Right renal cortex interstitium (tissue), 3 donors: ENCODE measurements around the gene POLL. TPM values are rescaled to one million over a fixed set of nuclear protein-coding genes. Genes with fewer than 3 reads are reported as not detected.
A peak's percentile ranks its signal among the peaks of the same experiment; 100 is the strongest.
"Not testable (repeated sequence)": the region's sequence is repeated elsewhere in the genome, so short reads cannot be mapped to it uniquely, and the experiment has no call there.

Experiments used
- DNase-seq, 3 donors: peaks; one replicate each; pipeline ENCODE4 v3.0.0-alpha.2; 2013; ENCODE audit warnings: low read depth in 3 of 3, low spot score in 2 of 3
- polyA plus RNA-seq, 3 donors: library from polyadenylated mRNA; unstranded; fragments of 120-200 nt; gene quantifications; one replicate each; pipeline ENCODE4 v1.2.1, GENCODE V29; 2013; ENCODE audit not compliant: insufficient read length in 3 of 3

The POLL gene
- 10 to 100 TPM; 25.7 to 33.1 (median 29.2) TPM for polyA plus RNA-seq

DNA sequence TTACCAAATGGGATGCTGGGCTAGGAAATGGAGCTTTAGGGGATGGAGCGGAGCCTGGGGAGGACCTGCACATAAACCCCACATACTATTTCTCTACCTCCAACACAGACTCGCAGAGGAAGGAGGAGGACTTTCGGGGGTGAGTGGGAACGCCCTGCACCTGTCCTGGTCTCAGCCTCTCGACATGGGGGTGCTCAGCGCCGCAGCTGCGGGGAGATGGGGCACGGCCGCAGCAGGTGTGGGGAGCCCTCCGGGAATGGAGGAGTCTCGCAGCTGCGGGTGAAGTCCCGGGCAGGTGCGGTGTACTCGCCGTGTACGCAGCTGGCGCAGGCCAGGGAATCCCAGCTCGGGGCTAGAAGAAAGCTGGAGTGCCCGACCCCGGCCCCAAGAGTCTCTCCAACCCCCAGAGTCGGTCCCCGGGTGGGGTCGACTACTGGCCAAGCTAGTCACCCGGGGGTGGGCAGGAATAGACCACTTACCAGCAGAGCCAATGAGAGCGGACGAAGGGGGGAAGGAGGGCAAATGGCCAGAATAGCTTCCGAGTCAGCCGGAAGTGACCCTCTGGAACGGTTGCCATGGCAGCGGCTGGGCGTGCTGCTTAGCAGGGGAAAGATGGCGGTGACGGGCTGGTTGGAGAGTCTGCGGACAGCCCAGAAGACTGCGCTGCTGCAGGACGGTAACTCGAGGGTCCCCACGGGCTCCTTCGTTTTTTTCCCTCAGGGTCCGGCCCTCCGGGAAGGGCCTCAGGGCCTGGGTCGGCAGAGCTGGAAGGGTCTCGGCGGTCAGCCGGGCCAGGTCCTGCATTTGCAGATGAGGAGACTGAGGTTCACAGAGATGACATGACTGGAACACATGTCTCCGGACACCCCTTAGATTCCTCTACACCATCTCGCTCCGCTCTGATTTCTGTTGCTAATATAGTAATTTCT, at the start of gene POLL, which contains the start of gene DPCD:
Gene POLL (minus strand): TSS at position 533 of the 929 bp plus-strand sequence. CDS start 897 bp downstream, outside the sequence.
Gene DPCD (plus strand): TSS at position 597 of the 929 bp plus-strand sequence. CDS start 16 bp downstream, at position 613.
- DNase-seq = peak; percentile 94 to 95 (median 95)

DNA sequence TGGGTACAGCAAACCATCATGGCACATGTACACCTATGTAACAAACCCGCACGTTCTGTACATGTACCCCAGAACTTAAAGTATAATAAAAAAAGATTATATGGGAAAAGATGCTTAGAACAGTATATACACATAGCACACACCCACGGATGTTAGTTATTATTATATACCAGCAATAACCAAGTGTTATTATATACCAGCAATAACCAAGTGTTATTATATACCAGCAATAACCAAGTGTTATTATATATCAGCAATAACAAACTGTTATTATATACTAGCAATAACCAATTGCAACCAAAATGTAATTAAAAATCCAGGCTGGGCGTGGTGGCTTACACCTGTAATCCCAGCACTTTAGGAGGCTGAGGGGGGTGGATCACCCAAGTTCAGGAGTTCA, 45.5 kb upstream of the POLL start:
- DNase-seq = not testable (repeated sequence)

- DNase-seq = no peak
Measured at GRCh38 chr10:101631821-101632475, 43.9 kb upstream of the POLL start.

- no peak for DNase-seq
Measured at GRCh38 chr10:101630633-101630920, 42.5 kb upstream of the POLL start.

DNA sequence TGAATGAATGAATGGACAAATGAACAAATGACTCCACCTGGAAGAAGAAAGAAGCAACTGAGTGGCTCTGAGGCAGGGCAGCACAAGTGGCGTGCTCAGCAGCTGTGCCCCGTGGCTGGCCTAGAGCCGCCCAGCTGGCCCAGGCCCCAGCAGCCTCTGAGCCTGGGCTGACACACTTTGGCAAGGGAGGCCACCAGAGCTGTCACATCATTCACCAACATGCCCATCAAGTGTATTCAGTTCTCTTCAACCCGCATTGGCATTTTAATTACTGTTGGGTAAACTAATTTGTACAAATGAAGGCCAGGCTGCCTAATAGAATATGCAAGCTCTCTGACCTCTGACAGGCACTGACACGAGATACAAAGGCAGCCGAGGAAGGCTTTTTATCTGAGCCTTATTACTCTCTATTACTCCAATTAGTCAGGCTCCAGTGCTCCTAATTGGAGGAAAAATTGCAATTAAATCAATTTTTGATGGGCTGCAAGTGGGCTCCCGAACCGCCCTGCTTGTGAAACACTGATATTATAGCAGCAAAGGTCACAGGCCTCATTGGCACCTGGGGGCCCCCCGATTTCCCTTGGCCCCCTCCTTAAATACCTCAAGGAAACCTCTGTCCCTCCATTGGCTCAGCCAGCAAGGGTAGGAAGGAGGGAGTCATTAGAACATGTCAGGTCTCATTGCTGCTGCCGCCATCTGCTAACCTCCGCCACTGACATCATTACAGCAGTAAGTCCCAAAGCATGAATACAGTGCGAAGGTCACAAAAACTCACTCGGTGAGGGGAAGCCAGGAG, 42.0 kb upstream of the POLL start:
- no peak for DNase-seq

GRCh38 chr10:101625821-101626412, 37.9 kb upstream of the POLL start:
- DNase-seq = no peak

GRCh38 chr10:101624526-101625102, 36.6 kb upstream of the POLL start:
- no peak for DNase-seq

DNA sequence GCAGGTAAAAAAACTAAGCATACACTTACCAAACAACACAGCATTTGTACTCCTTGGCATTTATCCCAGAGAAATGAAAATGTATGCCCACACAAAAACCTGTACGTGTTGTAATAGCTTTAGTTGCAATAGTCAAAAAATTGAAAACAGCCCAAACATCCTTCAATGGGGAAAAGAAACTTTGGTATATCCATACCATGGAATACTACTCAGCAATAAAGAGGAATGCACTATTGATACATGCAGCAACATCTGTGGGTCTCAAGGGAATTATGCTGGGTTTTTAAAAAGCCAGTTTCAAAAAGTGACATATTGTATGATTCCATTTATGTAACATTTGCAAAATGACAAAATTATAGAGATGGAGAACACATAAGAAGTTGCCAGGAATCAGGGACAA, 35.5 kb upstream of the POLL start:
- no peak for DNase-seq

DNA sequence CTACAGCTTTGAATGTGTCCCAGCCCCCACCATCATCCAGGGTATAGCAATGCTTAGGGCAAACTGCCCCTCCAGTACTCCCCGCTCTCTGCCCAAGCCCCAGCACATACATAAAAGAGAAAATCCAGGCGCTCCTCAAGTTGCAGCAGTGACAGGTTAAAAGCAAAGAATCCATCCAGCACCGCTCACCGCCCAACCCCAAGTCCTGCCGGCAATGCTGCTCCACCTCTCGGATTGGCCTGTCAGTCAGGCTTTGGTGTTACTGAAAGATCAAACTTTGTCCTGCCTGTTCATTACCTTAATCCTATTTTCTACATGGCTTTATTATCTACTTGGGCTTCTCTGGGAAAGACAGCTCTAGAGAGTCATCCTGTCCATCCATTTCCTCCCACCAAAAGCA, 31.9 kb upstream of the POLL start:
- DNase-seq = no peak

GRCh38 chr10:101618871-101619270, 30.8 kb upstream of the POLL start:
- DNase-seq = no peak

DNA sequence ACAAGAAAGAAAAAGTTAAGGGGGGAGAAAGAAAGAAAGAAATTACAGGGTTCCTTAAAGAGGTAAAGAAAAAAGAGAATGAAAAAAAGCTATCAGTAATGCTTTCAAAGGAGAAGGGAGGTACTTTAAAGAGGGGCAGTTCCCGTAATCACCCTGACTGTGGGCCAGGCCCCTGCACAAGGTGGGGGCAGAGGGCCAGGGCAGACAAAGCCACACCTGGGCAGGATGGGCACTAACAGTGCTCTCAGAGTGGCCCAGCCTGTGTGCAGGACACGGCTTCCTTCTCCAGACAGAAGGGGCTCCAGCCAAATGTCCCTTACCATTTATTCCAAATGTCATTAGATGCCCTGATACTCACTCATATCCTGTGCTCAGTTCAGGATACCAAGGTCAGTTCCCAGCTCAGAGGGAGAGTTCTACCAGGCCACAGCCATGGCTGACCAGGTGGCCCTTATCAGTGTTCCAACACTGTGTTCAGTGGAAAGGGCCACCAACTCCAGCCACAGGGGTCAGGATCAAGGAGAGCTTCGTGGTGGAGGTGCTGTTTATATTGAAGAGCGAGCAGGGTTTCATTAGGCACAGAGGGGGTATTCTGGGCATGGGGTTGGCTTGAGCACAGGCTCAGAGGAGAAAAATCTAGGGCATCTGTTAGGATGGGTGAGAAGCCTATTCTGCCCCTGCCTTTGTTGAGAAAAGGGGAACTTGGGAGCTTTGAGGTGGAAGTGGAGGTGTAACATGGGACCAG, 29.9 kb upstream of the POLL start:
- DNase-seq = no peak

DNA sequence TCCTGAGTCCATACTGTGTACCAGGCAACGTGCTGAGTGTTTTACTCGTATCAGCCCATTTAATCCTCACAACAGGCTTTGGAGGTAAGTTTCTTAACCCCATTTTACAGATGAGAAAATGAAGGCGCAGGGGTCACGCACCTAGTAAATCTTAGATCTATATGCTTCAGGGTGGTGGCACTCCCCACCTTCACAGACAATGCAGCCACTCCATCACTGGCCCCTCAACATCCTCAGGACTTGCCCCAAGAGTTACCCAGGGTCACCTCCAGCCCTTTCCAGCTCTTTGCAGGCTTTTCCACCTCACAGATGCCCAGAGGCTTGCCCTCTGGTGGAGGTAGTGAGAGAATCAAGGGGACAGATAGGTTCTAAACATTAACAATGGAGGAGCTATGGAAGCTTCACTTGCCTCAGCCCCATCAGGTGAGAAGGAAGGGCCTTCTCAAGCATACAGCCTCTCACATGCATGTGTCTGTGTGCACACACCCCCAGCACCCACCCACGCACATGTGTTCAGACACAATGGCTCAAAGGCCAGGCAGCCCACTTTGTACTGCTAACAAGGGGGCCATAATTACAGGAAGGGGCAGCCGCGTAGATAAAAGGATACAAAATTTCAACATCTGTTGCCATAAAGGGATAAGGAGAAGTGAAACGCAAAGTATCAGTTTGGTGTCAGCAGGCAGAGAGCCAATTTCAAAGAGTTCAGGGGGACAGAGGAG, 29.2 kb upstream of the POLL start:
- no peak for DNase-seq

GRCh38 chr10:101616415-101617101, 28.5 kb upstream of the POLL start:
- no peak for DNase-seq

GRCh38 chr10:101615525-101616116, 27.6 kb upstream of the POLL start:
- DNase-seq = no peak

DNA sequence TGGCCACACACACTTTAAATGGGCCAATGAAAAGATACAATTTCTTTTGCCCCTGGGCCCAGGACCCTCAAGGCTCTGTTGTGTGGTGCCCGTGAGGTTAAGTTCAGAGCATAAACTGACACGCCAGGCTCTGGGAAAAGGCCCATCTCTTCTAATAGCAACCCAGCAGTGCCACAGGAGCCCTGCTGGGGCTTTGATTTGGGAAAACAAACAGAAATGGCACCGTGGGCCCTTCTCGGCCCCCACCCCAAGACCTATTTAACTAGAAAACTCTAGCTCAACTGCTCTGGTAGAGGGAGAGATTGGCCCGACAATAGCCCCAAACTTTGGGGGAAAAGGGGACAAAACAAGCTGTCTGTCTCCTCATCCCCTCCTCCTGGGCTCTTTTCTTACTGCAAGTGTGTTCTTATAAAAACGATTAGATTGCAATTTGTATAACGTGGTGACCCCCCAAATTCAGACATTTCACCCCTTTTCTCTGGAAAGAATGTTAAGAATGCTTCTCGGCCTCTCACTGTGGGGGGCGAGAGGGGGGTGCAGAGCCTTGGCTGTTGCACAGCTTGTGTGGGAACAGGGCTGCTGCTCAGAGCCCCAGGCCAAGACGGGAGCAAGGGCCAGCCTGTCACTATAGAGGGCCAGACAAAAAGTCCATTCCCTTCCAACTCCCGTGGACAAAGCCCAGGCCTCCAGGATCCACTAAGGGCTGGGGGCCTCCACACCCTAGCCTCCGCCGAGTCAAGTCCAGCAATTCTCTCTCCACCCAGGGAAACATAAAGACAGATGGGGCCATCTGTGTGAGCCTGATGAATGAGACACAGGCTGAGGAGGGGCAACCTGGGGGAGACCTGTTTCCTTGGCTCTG, 26.8 kb upstream of the POLL start:
- DNase-seq = no peak

- DNase-seq = no peak
Measured at GRCh38 chr10:101613646-101614045, 25.6 kb upstream of the POLL start.

DNA sequence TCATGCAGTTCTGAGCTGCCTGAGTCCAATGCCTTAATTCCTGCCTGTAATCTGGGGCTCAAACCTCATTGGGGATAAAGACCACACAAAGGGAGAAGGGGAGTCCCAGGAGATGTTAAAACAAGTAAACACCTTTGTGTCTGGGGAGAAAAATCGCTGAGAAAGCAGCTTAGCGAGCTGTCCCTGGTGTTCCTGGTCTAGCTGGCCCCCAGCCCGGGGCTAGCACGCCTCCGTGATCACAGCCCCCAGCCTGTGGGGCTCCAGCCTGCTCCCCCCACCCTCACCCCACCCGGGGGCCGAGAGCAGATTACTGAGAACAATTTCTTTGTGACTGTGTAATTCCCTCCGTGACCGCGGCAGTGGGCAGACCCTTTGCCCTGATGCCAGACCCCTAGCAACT, 24.8 kb upstream of the POLL start:
- no peak for DNase-seq
